ENCODE results near the gene NELL1. TPM values are rescaled to one million over a fixed set of nuclear protein-coding genes. Genes with fewer than 3 reads are reported as not detected.

The NELL1 gene
- total RNA-seq, 2 experiments from 2014 or later: not detected

DNA sequence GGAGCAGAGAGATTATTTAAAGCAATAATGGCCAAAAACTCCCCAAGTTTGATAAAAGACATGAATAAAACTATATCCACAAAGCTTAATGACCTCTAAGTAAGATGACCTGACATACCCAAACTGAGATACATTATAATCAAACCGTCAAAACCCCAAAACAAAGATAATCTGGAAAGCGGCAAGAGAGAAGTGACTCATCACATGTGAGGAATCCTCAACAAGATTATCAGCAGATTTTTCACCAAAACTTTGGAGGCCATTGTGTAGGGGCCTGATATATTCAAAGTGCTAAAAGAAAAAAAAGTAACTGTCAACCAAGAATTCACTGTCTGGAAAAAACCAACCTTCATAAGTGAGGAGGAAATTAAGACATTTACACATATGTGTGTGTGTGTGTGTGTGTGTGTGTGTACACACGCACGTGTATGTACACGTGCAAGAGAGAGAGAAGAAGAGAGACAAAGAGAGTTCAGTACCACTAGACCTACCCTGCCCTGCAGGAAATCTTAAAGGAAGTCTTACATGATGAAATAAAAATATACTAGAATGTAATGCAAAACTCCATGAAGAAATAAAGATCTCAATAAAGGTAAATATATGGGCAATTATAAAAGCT lies 752.4 kb downstream of the NELL1 start:
- peaks cover 15% of the 10 kb centered on the region for H3K9me3 Mint-ChIP-seq
- POLR2A ChIA-PET: no interaction called here
- H3K27me3 Mint-ChIP-seq: no peaks in the 10 kb centered on the region
- H3K4me1 Mint-ChIP-seq: no peaks in the 10 kb centered on the region
- CTCF ChIA-PET: no interaction called here
- DNase-seq: no peak
- no peak overlapping the region for H3K27ac Mint-ChIP-seq
- H3K4me3 Mint-ChIP-seq: no peak overlapping the region
- H3K36me3 Mint-ChIP-seq (ENCODE audit: low read depth): no peaks in the 10 kb centered on the region

DNA sequence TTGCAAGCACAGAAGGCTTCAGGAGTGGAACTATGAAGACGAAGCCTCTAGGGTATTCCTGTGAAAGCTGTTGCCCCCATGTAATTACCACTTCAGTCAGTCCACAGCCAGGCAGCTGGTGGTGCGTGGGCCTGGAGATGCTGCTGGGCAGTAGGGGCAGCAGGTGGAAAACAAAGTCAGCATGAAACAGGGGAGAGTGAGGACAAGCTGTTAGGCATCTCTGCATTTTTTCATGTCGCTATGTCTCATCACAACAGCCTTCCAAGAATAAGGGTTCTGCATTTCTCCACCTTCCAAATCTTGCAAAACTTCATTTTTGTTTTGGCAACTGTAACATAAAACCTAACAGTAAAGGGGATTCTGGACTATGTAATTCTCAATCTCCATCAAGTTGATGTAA lies 757.5 kb downstream of the NELL1 start:
- ChIA-PET CTCF (no interaction called here), POLR2A (no interaction called here)
- H3K4me1 Mint-ChIP-seq: no peaks in the 10 kb centered on the region
- no peak overlapping the region for H3K27ac Mint-ChIP-seq
- no peaks in the 10 kb centered on the region for H3K27me3 Mint-ChIP-seq
- H3K36me3 Mint-ChIP-seq (ENCODE audit: low read depth): no peaks in the 10 kb centered on the region
- no peak for DNase-seq
- peaks cover 7% of the 10 kb centered on the region for H3K9me3 Mint-ChIP-seq
- H3K4me3 Mint-ChIP-seq: no peak overlapping the region

DNA sequence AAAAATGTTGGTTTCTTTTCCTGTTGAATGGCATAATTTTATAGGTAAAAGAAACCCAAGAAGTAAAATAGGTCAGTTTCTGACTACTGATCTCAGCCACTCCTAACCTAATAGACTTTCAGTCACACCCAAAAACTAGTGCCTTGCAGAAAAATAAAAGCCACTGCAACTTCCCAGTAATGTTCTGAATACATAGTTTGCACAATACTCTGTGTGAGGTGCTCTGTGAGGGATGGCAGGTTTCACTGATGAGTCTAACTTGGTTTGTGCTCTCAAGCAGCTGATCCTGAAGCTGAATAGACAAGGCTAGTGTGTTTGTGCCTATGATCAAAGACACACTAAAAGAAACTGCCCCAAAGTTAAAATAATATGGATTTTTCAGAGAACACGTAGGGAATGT lies 758.3 kb downstream of the NELL1 start:
- ChIA-PET CTCF (no interaction called here), POLR2A (no interaction called here)
- no peak overlapping the region for H3K27ac Mint-ChIP-seq

DNA sequence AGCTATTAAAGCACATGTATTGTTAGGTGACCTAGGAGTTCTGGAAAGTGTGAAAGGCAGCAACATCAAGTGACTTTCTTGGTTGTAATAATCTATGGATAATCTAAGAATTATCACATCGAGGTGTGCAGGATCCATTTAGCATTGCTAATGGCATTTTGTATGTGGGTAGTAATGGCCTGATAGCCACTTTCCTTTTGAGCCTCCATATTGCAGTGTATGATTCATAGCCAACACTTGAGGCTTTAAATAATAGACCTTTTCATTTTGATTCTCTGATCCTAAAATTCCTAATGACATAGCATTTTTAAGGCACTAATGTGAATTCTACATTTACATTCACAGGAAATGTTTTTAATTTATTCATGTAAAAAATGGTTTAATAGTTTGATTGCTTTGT lies 759.4 kb downstream of the NELL1 start:
- Mint-ChIP-seq H3K9me3 (peaks cover 2% of the 10 kb centered on the region), H3K4me1 (no peaks in the 10 kb centered on the region), H3K36me3 (ENCODE audit: low read depth) (no peaks in the 10 kb centered on the region), H3K27ac (no peak overlapping the region), H3K27me3 (no peaks in the 10 kb centered on the region), H3K4me3 (no peak overlapping the region)
- ChIA-PET POLR2A (no interaction called here), CTCF (no interaction called here)
- no peak for DNase-seq

More for the DNA sequence above, 758.3 kb downstream of the NELL1 start:
- no peaks in the 10 kb centered on the region for H3K36me3 Mint-ChIP-seq (ENCODE audit: low read depth)
- H3K4me1 Mint-ChIP-seq: no peaks in the 10 kb centered on the region
- no peaks in the 10 kb centered on the region for H3K27me3 Mint-ChIP-seq
- no peak overlapping the region for H3K4me3 Mint-ChIP-seq
- H3K9me3 Mint-ChIP-seq: peaks cover 7% of the 10 kb centered on the region
- DNase-seq: no peak

DNA sequence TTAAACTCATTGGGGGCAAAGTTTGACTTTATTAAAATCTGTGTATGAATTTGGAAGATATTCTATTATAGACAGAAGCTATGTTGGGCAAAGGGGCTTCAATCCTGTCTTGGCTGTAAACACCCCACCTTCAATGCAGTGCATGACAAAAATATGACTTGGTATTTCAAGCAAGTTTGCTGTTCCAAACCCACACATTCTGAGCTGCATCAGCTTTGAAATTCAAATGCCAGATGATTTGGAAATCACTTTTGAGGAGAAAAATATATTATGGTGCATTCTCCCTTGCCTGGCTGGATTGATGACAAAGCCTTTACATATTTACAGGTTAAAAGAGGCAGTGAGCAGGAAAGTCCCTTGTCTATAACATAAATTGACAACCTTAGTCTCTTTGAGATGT lies 760.0 kb downstream of the NELL1 start:
- H3K4me1 Mint-ChIP-seq: no peaks in the 10 kb centered on the region

DNA sequence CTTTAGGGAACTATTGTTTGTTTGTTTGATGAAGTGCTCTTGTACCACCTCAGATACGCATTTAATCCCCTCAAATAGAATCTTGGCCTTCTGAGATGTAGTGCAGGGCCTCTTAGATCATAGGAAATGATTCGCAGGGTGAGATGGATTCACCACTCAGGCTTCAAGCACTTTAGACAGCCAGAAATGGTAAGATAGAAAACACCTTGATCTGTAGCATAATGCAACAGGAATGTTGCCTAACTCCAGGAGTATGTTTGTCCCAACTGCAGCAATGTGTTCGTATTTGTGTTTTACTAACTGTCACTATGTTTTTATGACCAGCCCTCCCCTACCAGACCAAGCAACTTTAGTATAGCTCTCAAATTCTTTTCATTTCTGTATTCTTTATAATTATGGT lies 761.2 kb downstream of the NELL1 start:
- CTCF ChIA-PET: no interaction called here
- POLR2A ChIA-PET: no interaction called here
- H3K27me3 Mint-ChIP-seq: no peaks in the 10 kb centered on the region
- H3K27ac Mint-ChIP-seq: no peak overlapping the region
- DNase-seq: no peak
- H3K4me1 Mint-ChIP-seq: no peaks in the 10 kb centered on the region
- H3K36me3 Mint-ChIP-seq (ENCODE audit: low read depth): no peaks in the 10 kb centered on the region
- no peak overlapping the region for H3K4me3 Mint-ChIP-seq
- H3K9me3 Mint-ChIP-seq: peaks cover 3% of the 10 kb centered on the region

More for the DNA sequence above, 760.0 kb downstream of the NELL1 start:
- DNase-seq: no peak
- Mint-ChIP-seq H3K27me3 (no peaks in the 10 kb centered on the region), H3K27ac (no peak overlapping the region), H3K4me3 (no peak overlapping the region), H3K9me3 (peaks cover 2% of the 10 kb centered on the region), H3K36me3 (ENCODE audit: low read depth) (no peaks in the 10 kb centered on the region)
- CTCF ChIA-PET: no interaction called here
- POLR2A ChIA-PET: no interaction called here

DNA sequence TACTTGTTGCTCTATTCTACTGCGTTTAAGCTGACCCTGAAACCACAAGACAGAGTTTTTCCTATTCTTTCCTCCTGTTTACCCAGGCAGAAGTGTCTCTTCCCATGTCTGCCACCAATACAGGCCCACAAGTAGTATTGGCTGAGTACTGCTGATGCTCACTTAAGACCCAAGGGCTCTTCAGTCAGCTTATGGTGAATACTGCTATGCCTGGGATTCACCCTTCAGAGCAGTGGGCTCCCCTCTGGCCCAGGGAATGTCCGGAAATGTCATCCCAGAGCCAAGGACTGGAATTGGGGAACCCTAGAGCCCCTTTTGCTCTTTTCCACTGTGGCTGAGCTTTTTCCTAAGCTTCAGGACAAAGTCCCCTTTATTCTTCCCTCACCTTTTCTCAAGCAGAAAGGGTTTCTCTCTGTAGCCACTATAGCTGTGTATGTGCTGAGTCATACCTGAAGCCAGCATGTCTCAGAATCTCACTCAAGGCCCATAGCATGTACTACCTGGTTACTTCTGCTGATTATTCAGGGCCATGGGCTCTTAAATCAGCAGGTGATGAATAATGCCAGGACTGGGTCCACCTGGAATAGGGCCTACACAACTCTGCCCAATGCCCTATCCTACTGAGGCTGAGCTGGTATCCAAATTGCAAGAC lies 777.7 kb downstream of the NELL1 start:
- no peak for DNase-seq
- Mint-ChIP-seq H3K4me1 (no peaks in the 10 kb centered on the region), H3K9me3 (peaks cover 7% of the 10 kb centered on the region), H3K27ac (no peak overlapping the region), H3K36me3 (ENCODE audit: low read depth) (no peaks in the 10 kb centered on the region), H3K27me3 (no peaks in the 10 kb centered on the region), H3K4me3 (no peak overlapping the region)
- ChIA-PET POLR2A (no interaction called here), CTCF (no interaction called here)

DNA sequence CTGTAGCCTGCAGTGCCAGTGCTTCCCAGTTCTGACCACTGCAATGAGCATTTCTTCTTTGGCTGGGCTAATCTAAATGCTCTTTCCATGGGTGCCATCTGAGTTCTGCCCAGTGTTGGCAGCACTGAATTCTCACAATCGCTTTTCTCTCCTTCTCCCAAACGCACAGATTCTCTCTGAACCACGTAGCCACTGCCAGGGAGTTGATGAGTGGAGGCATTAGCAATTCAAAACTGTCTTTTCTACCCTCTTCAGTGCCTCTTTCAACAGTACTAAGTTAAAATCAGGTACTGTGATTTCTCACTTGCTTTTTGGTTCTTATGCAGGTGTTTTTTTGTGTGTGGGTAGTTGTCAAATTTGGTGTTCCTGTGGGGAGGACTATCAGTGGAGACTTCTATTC lies 778.5 kb downstream of the NELL1 start:
- H3K36me3 Mint-ChIP-seq (ENCODE audit: low read depth): no peaks in the 10 kb centered on the region
- no peaks in the 10 kb centered on the region for H3K27me3 Mint-ChIP-seq
- H3K4me1 Mint-ChIP-seq: no peaks in the 10 kb centered on the region
- H3K4me3 Mint-ChIP-seq: no peak overlapping the region
- H3K27ac Mint-ChIP-seq: no peak overlapping the region
- POLR2A ChIA-PET: no interaction called here
- DNase-seq: no peak
- CTCF ChIA-PET: no interaction called here
- H3K9me3 Mint-ChIP-seq: peaks cover 5% of the 10 kb centered on the region

DNA sequence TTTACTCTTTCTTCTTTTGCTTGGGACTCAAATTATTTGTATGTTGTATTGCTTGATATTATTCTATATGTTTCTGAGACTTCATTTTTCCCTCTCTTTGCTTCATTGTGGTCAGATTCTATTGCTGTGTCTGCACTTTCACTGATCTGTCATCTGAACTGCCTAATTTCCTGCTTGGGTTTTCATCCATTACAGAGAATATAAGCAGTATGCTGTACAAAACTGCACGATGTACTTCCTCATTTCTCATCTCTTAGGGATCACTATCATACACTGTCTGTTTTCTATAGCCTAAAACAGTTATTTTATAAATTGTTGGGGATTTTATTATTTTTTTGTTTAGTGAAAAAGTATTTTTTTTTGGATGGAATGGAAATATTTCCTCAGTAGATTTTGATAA lies 786.8 kb downstream of the NELL1 start:
- Mint-ChIP-seq H3K27me3 (no peaks in the 10 kb centered on the region), H3K4me1 (no peaks in the 10 kb centered on the region), H3K36me3 (ENCODE audit: low read depth) (no peaks in the 10 kb centered on the region), H3K9me3 (peaks cover 2% of the 10 kb centered on the region), H3K4me3 (no peak overlapping the region), H3K27ac (no peak overlapping the region)
- CTCF ChIA-PET: no interaction called here
- POLR2A ChIA-PET: no interaction called here
- no peak for DNase-seq

DNA sequence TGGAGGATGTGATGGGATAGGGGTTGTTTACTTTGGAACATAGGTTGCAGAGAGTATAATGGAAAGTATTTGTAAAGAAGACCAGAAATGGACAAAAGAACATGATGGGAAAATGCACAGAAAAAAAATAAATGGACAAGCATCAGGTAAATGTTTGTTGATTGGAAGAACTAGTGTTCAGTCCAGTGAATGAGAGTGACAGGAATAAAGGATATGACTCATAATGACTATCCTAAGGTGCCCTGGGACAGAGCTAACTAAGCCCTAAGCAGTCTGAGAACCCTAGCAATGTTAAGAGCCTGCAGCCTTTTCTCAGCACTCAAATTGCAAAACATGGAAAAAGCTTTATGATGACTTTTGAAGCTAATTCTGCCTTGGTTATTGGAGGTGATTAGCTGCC lies 790.7 kb downstream of the NELL1 start:
- no peaks in the 10 kb centered on the region for H3K4me1 Mint-ChIP-seq
- ChIA-PET CTCF (no interaction called here), POLR2A (no interaction called here)
- peaks cover 4% of the 10 kb centered on the region for H3K9me3 Mint-ChIP-seq
- no peaks in the 10 kb centered on the region for H3K27me3 Mint-ChIP-seq
- no peak overlapping the region for H3K27ac Mint-ChIP-seq
- no peaks in the 10 kb centered on the region for H3K36me3 Mint-ChIP-seq (ENCODE audit: low read depth)
- no peak overlapping the region for H3K4me3 Mint-ChIP-seq
- DNase-seq: no peak

DNA sequence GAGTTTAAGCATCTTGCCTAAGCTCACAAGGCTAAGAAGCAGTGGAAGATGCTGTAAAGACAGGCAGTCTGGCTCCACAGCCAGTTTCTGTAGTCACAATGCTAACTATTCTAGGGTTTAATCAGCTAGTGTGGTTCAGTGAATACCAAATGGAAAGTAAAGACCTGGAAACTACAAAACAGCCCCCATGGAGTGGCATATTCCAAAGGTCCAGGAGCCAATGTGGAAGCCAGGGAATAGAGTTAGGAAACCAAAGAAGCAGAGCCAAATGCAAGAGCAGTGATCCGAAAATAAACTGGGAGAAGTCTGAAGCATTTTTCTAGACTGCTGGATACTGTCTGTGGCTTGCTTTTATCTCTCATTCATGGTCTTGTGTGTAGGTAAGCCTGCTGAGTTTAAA lies 792.3 kb downstream of the NELL1 start:
- no peaks in the 10 kb centered on the region for H3K4me1 Mint-ChIP-seq
- ChIA-PET CTCF (no interaction called here), POLR2A (no interaction called here)
- DNase-seq: no peak
- H3K27ac Mint-ChIP-seq: no peak overlapping the region
- no peak overlapping the region for H3K4me3 Mint-ChIP-seq
- no peaks in the 10 kb centered on the region for H3K27me3 Mint-ChIP-seq
- peaks cover 2% of the 10 kb centered on the region for H3K9me3 Mint-ChIP-seq
- H3K36me3 Mint-ChIP-seq (ENCODE audit: low read depth): no peaks in the 10 kb centered on the region

DNA sequence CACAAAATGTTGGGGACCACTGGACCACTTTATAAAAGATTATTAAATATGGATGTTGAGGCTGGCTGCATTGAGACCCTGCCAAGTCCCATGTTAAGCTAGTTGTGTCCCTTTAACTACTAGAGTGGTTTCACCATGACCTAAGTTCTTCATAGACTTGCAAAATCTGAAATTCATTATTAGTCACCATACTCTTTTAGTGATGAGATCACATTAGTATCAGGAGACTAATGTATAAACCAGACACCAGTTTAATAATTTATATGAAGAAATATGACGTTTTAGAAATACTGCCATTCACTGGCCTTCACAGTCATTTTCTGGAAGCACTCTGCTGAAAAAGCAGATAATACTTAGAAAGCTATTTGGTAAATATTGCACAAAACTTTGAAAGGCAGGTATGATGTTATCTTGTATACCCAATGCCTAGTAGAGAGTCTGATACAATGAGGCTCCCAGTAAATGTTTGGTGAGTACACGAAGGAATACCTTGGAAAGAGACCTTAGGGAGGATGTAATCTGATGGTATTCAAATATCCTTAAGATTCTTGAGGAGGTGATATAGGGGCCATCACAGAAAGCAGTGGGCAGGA lies 795.3 kb downstream of the NELL1 start:
- Mint-ChIP-seq H3K4me3 (no peak overlapping the region), H3K4me1 (no peaks in the 10 kb centered on the region), H3K27ac (no peak overlapping the region), H3K9me3 (peaks cover 2% of the 10 kb centered on the region), H3K36me3 (ENCODE audit: low read depth) (no peaks in the 10 kb centered on the region), H3K27me3 (no peaks in the 10 kb centered on the region)
- ChIA-PET CTCF (no interaction called here), POLR2A (no interaction called here)
- DNase-seq: no peak

DNA sequence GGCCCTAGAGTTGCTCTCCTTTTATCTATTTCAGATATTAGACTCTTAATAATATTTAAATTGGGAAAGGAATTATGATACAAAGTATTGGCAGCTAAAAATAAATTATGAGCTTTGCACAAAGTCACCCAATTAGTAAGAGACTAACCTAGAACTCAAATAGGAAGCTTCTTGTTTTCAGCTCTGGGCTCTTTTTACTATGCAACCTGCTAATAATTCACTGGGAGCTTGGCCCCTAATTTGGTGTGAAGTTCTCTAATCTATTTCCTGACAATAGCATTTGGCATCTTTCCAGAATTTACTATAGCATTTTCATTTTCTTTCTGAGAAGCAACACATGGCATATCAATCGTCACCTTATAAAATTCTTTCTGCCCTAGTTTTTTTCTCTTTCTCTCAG lies 795.8 kb downstream of the NELL1 start:
- POLR2A ChIA-PET: no interaction called here
- no peaks in the 10 kb centered on the region for H3K36me3 Mint-ChIP-seq (ENCODE audit: low read depth)
- H3K27ac Mint-ChIP-seq: no peak overlapping the region
- CTCF ChIA-PET: no interaction called here
- no peaks in the 10 kb centered on the region for H3K4me1 Mint-ChIP-seq
- H3K27me3 Mint-ChIP-seq: no peaks in the 10 kb centered on the region
- no peak overlapping the region for H3K4me3 Mint-ChIP-seq
- no peak for DNase-seq
- peaks cover 2% of the 10 kb centered on the region for H3K9me3 Mint-ChIP-seq

DNA sequence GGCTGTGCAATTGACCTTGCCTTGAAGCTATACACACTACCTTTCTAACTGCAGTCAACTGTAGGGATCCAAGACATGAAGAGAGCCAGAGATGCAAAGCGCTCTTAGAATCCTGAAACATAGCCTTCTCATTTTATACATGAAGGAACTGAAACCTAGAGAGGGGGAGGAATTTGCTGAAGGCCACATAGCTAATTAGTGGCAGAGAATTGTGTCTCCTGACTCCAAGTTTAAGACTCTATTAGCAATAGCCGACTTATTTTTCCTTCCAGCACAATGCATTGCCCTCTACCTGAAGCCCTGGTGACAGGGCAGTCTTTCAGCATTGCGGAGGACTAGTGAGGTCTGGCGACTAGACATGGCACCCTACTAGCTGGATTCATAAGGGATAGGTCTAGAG lies 796.5 kb downstream of the NELL1 start:
- Mint-ChIP-seq H3K27me3 (no peaks in the 10 kb centered on the region), H3K4me3 (no peak overlapping the region), H3K36me3 (ENCODE audit: low read depth) (no peaks in the 10 kb centered on the region), H3K9me3 (peaks cover 2% of the 10 kb centered on the region), H3K27ac (no peak overlapping the region), H3K4me1 (no peaks in the 10 kb centered on the region)
- POLR2A ChIA-PET: no interaction called here
- no peak for DNase-seq
- CTCF ChIA-PET: no interaction called here

Data from activated CD4-positive, alpha-beta memory T cell treated with anti-CD3 and anti-CD28 coated beads, Interleukin-2, amount 10 ng/mL, durations not matched to agents 7 days and 5 days (primary cell).